ENCODE results near the gene RALGAPA2. TPM values are rescaled to one million over a fixed set of nuclear protein-coding genes. Genes with fewer than 3 reads are reported as not detected.

RALGAPA2 gene
- total RNA-seq, 1 experiment from 2014 or later, result 13.4 TPM

DNA sequence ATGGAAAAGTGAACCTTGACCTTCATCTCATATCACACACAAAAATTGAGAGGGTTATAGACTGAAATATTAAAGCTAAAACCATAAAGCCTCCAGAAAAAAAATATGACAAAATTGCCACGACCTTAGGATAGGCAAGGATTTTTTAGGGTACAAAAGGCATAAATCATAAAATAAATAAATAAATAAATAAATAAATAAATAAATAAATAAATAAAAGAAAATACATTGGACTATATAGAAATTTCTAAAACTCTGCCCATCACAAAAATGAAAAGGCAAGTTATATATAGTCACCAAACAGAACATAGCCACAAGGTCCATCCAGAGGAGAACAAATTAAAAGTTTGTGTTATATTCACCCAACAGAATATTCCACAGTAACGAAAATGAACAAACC is 235.9 kb downstream of the RALGAPA2 start:
- H3K4me3 ChIP-seq (ENCODE audit: low read depth in 2 of 2, low read length in 2 of 2), result no peak overlapping the region
- DNase-seq (ENCODE audit: low read depth, low spot score), result no peak

DNA sequence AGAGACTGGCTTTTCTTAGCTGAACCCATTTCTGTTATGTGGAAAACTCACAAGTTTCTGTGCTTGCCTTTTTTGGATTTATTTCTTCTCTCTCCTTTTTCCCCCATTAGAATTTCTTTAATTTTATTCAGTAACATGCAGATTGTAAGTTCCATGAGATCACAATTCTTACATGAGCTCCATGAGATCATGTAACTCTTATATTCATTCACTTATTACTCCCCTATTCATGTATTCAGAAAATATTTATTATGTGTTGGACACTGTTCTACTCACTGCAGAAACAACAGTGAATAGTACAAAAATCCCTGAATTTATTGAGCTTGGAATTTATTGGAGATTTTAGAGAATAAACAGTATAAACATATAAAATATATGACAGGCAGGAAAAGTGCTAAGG is 238.8 kb downstream of the RALGAPA2 start:
- DNase-seq (ENCODE audit: low read depth, low spot score), result no peak
- Histone ChIP-seq H3K27ac (ENCODE audit: low read length) (no peak overlapping the region), H3K9me3 (ENCODE audit: control insufficient read depth, insufficient read depth, low read depth, low read length) (no peaks in the 10 kb centered on the region), H3K27me3 (ENCODE audit: control insufficient read depth, insufficient read depth, low read length) (no peaks in the 10 kb centered on the region), H3K36me3 (ENCODE audit: control insufficient read depth, insufficient read depth, low read length) (no peaks in the 10 kb centered on the region), H3K4me1 (ENCODE audit: control insufficient read depth, insufficient read depth, low read length) (no peaks in the 10 kb centered on the region), H3K4me3 (ENCODE audit: low read depth in 2 of 2, low read length in 2 of 2) (no peak overlapping the region)
- ChIA-PET POLR2A (no interaction called here), CTCF (no interaction called here)
- no TSS peak for BruUV-seq (replicated peaks)
- in situ Hi-C loops (cut with HindIII; ENCODE audit: low pct_unique_long_range_greater_than_20kb, low sequenced_read_pairs) (no loop called here), intact Hi-C loops (cut with micrococcal nuclease; ENCODE audit: unreplicated experiment) (no loop called here)
- no peak for ATAC-seq
- TF ChIP-seq, protein P1, sequence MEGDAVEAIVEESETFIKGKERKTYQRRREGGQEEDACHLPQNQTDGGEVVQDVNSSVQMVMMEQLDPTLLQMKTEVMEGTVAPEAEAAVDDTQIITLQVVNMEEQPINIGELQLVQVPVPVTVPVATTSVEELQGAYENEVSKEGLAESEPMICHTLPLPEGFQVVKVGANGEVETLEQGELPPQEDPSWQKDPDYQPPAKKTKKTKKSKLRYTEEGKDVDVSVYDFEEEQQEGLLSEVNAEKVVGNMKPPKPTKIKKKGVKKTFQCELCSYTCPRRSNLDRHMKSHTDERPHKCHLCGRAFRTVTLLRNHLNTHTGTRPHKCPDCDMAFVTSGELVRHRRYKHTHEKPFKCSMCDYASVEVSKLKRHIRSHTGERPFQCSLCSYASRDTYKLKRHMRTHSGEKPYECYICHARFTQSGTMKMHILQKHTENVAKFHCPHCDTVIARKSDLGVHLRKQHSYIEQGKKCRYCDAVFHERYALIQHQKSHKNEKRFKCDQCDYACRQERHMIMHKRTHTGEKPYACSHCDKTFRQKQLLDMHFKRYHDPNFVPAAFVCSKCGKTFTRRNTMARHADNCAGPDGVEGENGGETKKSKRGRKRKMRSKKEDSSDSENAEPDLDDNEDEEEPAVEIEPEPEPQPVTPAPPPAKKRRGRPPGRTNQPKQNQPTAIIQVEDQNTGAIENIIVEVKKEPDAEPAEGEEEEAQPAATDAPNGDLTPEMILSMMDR (IDR thresholded peaks at IDR 0.05), result no peak
- no peak for TF ChIP-seq POLR2AphosphoS5 (IDR thresholded peaks at IDR 0.05; ENCODE audit: low read depth, low read length)
- TF ChIP-seq, protein P2, sequence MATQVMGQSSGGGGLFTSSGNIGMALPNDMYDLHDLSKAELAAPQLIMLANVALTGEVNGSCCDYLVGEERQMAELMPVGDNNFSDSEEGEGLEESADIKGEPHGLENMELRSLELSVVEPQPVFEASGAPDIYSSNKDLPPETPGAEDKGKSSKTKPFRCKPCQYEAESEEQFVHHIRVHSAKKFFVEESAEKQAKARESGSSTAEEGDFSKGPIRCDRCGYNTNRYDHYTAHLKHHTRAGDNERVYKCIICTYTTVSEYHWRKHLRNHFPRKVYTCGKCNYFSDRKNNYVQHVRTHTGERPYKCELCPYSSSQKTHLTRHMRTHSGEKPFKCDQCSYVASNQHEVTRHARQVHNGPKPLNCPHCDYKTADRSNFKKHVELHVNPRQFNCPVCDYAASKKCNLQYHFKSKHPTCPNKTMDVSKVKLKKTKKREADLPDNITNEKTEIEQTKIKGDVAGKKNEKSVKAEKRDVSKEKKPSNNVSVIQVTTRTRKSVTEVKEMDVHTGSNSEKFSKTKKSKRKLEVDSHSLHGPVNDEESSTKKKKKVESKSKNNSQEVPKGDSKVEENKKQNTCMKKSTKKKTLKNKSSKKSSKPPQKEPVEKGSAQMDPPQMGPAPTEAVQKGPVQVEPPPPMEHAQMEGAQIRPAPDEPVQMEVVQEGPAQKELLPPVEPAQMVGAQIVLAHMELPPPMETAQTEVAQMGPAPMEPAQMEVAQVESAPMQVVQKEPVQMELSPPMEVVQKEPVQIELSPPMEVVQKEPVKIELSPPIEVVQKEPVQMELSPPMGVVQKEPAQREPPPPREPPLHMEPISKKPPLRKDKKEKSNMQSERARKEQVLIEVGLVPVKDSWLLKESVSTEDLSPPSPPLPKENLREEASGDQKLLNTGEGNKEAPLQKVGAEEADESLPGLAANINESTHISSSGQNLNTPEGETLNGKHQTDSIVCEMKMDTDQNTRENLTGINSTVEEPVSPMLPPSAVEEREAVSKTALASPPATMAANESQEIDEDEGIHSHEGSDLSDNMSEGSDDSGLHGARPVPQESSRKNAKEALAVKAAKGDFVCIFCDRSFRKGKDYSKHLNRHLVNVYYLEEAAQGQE (IDR thresholded peaks at IDR 0.05; ENCODE audit: insufficient read depth in 1 of 2, low read depth in 2 of 2, low read length in 1 of 2), result no peak
- no peak for TF ChIP-seq SIN3A (IDR thresholded peaks at IDR 0.05; ENCODE audit: borderline replicate concordance, insufficient read depth, low read depth, low read length)
- TF ChIP-seq TCF7L2 (IDR thresholded peaks at IDR 0.05; ENCODE audit: low read depth, low read length), result no peak

More for the DNA sequence above, 235.9 kb downstream of the RALGAPA2 start:
- Histone ChIP-seq H3K27me3 (ENCODE audit: control insufficient read depth, insufficient read depth, low read length) (no peaks in the 10 kb centered on the region), H3K27ac (ENCODE audit: low read length) (no peak overlapping the region), H3K36me3 (ENCODE audit: control insufficient read depth, insufficient read depth, low read length) (no peaks in the 10 kb centered on the region), H3K4me1 (ENCODE audit: control insufficient read depth, insufficient read depth, low read length) (no peaks in the 10 kb centered on the region), H3K9me3 (ENCODE audit: control insufficient read depth, insufficient read depth, low read depth, low read length) (no peaks in the 10 kb centered on the region)
- intact Hi-C loops (cut with micrococcal nuclease; ENCODE audit: unreplicated experiment), result no loop called here
- CTCF ChIA-PET, result no interaction called here
- no TSS peak for BruUV-seq (replicated peaks)
- POLR2A ChIA-PET, result no interaction called here
- in situ Hi-C loops (cut with HindIII; ENCODE audit: low pct_unique_long_range_greater_than_20kb, low sequenced_read_pairs), result no loop called here
- ATAC-seq, result no peak
- TF ChIP-seq SIN3A (IDR thresholded peaks at IDR 0.05; ENCODE audit: borderline replicate concordance, insufficient read depth, low read depth, low read length) (no peak), POLR2AphosphoS5 (IDR thresholded peaks at IDR 0.05; ENCODE audit: low read depth, low read length) (no peak), TCF7L2 (IDR thresholded peaks at IDR 0.05; ENCODE audit: low read depth, low read length) (no peak)
- TF ChIP-seq, protein P1 (IDR thresholded peaks at IDR 0.05), result no peak
- TF ChIP-seq, protein P2 (IDR thresholded peaks at IDR 0.05; ENCODE audit: insufficient read depth in 1 of 2, low read depth in 2 of 2, low read length in 1 of 2), result no peak

Data from Panc1 (cell line).